Suppressor macrophage treated with lipopolysaccharide for 1 hour (primary cell): ENCODE data around the gene CENPM.

Experiments
- DNase-seq, 3 donors: peaks; one replicate each; pipeline ENCODE4 v3.0.0-alpha.2; 2020 to 2022

CENPM gene

DNA sequence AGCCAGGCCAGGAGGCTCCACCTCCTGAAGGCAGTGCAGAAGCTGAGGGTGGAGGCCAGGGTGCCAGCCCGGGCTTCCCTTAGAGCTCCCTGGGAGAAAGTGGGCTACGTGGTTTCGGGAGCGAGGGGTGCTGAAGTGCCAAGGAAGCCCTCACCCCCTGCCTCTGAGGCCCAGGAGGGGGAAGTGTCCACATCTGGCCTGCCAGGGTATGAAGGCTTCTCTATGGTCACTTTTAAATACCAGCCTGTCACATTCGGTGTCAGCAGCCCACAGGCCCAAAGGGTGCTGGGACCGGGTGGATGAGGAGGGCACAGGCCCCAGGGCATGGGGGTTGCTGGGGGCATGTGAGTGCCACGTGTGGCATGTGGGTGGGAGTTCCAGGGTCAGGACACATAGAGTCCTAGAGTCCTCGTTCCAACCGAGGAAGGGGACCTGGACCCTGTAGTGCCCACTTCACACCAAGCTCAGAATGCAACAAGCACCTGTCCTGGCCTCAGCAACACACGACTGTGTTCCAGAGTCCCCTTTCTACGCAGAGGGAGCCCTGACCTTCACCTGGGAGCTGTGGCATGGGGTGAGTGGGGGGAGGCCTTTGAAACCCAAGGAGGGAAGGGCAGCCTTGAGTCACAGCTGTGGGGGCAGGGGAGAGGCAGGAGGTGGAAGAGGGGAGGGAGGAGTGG, 33.8 kb downstream of the CENPM start:
- no peak for DNase-seq

DNA sequence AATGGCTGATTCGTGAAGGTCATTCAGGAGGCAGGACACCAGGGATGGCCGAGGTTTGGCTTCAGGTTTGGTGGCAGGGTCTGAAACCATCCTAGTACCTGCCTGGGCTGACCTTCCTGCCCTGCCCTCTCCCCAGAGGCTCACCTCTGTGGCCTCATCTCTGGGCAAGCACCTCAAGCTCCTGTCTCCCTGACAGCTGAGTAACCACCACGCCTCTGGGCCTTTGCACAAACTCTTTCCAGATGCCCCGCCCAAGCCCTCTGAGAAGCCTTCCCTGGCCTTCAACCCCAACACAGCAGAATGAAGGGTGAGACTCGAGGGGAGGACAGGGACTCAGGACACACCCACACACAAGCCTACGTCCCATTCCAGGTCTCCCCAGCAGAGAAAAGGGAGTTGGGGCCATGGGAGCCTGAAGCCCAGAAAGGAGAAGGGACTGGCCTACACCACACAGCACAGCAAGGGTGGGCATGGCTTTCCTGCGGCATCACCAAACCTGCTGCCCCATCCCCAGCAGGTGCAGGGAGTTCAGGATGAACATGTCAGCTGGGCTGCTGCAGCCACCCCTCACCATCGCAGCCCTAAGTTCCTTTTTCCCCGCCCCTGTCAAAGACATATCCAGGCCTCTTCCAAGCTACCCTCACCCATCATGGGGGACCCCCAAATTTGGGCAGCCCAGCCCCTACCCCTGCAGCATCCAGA, 34.5 kb downstream of the CENPM start:
- DNase-seq, result no peak

- DNase-seq, result no peak
Observed at GRCh38 chr22:41911001-41911611, 35.8 kb downstream of the CENPM start.

- DNase-seq, result peak in 2 of 3 donors; percentile 43 to 55
Observed at GRCh38 chr22:41910050-41911000, 36.6 kb downstream of the CENPM start.

- no peak for DNase-seq
Observed at GRCh38 chr22:41909310-41910049, 37.5 kb downstream of the CENPM start.

- DNase-seq, result no peak
Observed at GRCh38 chr22:41908411-41909309, 38.3 kb downstream of the CENPM start.

DNA sequence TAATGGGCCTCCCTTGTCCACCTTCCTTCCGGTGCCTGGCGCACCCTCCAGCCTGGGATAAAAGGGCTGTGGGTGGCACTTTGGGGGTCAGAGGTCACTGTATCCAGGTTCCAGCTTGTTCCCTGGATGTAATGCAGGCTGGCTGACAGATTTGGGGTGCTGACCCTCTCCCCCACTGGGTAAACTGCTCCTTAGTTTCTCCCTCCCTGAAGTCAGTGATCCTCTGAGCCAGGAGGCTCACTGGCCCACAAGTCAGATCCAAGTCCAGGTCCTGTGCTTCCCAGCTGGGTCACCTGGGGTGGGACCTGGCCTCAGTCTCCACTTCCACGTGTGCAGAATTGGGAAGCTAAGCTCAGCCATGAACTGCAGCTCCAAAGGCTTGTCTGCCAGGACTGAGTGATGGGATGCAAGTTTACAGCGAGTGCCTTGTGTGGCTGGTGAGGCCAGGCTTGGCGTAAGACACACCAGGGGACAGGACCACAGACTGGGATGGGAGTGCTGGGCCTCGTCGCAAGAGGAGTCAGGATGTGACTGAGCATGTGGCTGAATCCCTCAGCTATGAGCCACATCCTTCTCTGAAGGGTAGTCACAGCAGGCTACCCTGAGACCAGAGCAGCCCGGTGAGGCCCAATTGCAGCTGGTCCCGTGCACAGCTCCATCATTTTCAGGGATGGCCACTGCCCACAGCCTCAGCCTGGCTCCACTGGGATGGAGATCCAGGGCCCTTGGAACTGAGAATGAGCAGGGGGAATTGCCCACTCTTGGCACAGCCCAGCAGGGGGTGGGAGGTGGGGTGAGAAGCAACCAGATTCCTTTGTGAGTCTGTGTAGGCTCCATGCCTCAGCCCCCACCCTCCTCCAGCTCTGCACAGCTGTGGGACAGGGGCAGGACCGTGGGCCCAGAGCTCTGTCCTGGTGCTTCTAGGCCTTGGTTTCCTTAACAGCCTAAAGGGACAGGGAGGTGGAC, 39.2 kb downstream of the CENPM start:
- no peak for DNase-seq

- no peak for DNase-seq
Observed at GRCh38 chr22:41906822-41907221, 40.1 kb downstream of the CENPM start.

DNA sequence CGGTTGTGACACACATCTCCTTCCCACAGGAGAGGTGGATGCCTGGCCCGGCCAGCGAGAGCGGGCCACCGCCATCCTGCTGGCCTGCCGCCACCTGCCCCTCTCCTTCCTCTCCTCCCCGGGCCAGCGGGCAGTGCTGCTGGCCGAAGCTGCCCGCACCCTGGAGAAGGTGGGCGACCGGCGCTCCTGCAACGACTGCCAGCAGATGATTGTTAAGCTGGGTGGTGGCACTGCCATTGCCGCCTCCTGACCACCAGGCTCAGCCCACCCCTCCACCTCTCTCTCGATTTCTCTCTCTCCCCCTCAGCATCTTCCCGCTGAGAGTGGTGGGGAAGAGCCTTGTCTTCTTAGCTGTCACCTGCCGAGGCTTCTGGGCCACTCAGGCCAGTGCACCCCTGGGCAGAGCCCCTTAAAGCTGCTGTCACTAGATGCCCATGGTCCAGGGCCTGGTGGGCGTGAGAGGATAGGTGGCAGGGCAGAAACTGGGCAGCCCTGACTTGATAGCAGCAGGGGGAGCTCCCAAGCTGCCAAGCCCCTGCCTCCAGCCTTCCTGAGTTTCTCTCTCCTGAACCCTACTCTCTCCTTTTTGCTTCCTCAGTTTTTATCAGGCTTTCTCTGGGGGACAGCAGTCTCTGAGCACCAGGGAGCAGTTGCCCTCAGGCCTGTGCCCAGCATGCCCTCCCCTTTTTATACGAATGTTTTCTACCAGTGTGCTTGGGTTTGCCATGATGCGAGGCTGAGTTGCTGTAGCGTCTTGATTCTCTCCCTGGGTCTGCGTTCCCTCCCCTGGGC, 41.3 kb downstream of the CENPM start:
- no peak for DNase-seq

- no peak for DNase-seq
Observed at GRCh38 chr22:41904450-41905410, 42.2 kb downstream of the CENPM start.

DNA sequence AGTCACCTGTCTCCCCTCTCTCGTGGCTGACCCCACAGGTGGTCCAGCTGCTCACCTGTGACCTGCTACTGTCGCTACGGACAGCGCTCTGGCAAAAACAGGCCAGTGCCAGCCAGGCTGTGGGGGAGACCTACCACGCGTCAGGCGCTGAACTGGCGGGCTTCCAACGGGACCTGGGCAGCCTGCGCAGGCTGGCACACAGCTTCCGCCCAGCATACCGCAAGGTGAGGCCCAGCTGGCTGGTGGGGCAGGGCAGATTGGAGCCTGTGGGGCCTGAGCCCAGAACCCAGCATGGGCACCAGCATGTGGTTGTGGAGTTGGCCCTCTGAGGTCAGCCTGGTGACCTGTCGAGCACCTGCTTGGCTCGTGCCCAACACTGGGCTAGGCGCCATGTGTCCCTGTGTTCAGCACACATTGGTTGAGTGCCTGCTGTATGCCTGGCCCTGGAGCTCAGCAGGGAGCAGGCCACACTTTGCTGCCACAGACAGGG, 44.0 kb downstream of the CENPM start:
- no peak for DNase-seq

DNA sequence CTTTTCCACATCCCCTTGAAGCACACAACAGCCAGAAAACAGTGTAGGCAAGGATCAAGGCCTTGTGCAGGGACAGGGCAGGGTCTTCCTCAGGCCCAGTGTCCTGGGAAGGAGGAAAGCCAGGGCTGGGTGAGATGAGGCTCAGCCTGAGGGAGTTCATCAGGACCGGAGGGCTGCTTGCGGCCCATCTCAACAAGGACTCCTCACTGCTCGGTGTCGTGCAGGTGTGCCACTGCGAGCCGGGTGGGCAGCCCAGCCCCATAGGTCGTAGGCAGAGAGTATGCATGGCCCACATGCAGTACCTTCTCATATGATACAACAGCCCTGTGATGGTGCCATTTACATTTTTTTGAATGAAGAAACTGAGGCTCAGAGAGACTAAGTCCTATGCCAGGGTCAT, 44.9 kb downstream of the CENPM start:
- DNase-seq, result no peak

GRCh38 chr22:41900652-41901312, 46.2 kb downstream of the CENPM start:
- DNase-seq, result no peak

DNA sequence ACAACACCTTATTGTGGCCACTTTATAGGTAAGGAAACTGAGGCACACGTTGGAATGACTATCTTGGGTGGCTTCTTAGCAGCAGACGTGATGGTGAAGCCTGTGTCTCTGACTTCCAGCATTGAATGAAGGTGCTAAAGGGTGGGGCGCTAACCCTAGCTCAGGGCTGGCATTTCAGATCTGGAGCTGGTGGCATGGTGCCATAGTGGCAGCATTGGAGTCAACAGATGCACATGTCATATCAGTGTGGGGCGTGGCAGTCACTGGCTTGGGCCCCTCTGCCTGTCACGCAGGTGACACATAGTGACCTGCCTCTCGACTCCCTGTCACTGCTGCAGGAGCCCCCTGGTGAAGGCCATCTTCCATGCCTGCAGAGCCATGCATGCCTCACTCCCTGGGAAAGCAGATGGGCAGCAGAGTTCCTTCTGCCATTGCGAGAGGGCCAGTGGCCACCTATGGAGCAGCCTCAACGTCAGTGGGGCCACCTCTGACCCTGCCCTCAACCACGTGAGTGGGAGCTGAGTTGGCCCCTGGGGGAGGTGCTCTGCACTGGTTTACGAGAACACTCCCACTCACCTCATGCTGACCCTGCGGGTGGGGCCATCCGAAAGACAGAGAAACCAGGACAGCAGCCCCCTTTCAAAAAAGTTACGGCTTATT, 46.8 kb downstream of the CENPM start:
- DNase-seq, result no peak

DNA sequence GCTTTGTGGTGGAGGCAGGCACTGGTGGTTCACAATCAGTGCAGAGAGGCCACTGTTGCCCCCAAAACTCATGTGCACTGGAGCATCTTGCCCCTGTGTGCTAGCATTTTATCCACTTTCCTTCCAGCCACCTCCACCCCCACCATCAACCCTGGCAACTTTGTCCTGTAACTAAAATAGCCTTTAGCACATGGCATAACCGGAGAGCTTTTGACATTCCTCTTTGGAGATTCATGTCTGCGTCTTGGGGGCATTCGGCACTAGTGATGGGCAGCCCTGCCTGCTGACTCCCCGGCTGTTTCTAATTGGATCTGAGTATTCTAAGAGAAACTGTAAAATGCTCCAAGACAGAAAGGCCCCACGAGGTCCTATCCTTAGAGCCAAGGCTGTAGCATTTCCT, 47.8 kb downstream of the CENPM start:
- DNase-seq, result no peak

DNA sequence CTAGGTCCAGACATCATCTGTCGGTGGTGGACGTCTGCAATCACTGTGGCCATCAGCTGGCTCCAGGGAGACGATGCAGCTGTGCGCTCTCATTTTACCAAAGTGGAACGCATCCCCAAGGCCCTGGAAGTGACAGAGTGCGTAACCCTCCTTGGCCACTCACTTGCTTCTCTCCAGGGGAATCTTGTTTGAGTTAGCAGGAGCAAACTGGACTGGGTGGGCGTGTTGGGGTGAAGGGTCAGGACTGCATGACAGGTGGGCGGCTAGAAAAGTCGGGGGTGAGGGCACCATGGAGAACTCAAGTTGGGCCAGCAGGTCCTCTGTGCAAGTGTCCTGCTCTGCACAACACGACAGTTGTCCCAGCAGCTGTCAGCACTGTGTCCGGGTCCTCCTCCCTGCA, 48.3 kb downstream of the CENPM start:
- DNase-seq, result no peak
